H1 (cell line): ENCODE data around the gene FANCM. TPM values are rescaled to one million over a fixed set of nuclear protein-coding genes. Genes with fewer than 3 reads are reported as not detected.

Experiments
- CTCF ChIA-PET: fragments of 300-600 bp; sonication (Branson Sonifier 250); formaldehyde crosslinking; loops from one replicate; lab custom pipeline; 2021; ENCODE audit not compliant: partially characterized antibody; lab: Charles Lee
- POLR2A ChIA-PET: fragments of 300-600 bp; sonication (Branson Sonifier 250); formaldehyde crosslinking; loops from one replicate; lab custom pipeline; 2021; ENCODE audit warnings: inconsistent platforms; ENCODE audit not compliant: partially characterized antibody; lab: Charles Lee
- DNase-seq, 2 experiments: peaks; one replicate each; pipeline versions ENCODE4 v3.0.0 to v3.0.0-alpha.2; 2010 to 2022; ENCODE audit warnings: low spot score in 2 of 2, low read depth in 1 of 2, mixed read lengths in 1 of 2
- FAIRE-seq: peaks from 2 replicates; lab custom pipeline; 2011; peaks lifted over from hg19 to GRCh38; lab: Jason Lieb, UNC
- H2AFZ ChIP-seq: 2 replicates; pipeline ENCODE4 v1.8.1; 2012; ENCODE audit warnings: low read length, inconsistent platforms
- H2AK5ac ChIP-seq: 2 replicates; pipeline ENCODE4 v1.6.1; 2013; ENCODE audit warnings: low read depth, low read length
- H2BK120ac ChIP-seq: replicated peaks from 2 replicates; pipeline ENCODE3; 2013; ENCODE audit warnings: low read depth, low read length, inconsistent platforms
- H2BK12ac ChIP-seq: 2 replicates; pipeline ENCODE4 v1.6.1; 2013; ENCODE audit warnings: low read depth, low read length
- H2BK15ac ChIP-seq: 2 replicates; pipeline ENCODE4 v1.6.1; 2013; ENCODE audit warnings: low read length
- H2BK20ac ChIP-seq: 2 replicates; pipeline ENCODE4 v1.6.1; 2013; ENCODE audit warnings: low read length
- H2BK5ac ChIP-seq: 2 replicates; pipeline ENCODE4 v1.6.1; 2013; ENCODE audit warnings: low read depth, low read length
- H3K14ac ChIP-seq: 2 replicates; pipeline ENCODE4 v1.6.1; 2013; ENCODE audit warnings: inconsistent platforms; ENCODE audit not compliant: insufficient read length
- H3K18ac ChIP-seq: 2 replicates; pipeline ENCODE4 v1.6.1; 2013; ENCODE audit warnings: low read length; ENCODE audit errors: extremely low read depth
- H3K23ac ChIP-seq: 2 replicates; pipeline ENCODE4 v1.6.1; 2013; ENCODE audit warnings: inconsistent platforms; ENCODE audit not compliant: insufficient read length
- H3K23me2 ChIP-seq: 2 replicates; pipeline ENCODE4 v1.6.1; 2013; ENCODE audit warnings: low read depth, low read length
- H3K27ac ChIP-seq: 2 replicates; pipeline ENCODE4 v1.6.1; 2011; ENCODE audit warnings: low read depth, low read length, inconsistent platforms
- H3K27me3 ChIP-seq, 4 experiments: replicated peaks in 1 of 4; 1 replicate in 1 of 4; 2 replicates in 3 of 4; pipeline versions ENCODE4 v1.6.1 to v1.8.1; 2011 to 2013; ENCODE audit warnings: low read length in 3 of 4, mild to moderate bottlenecking in 3 of 4, inconsistent platforms in 2 of 4, mixed read lengths in 2 of 4, moderate library complexity in 1 of 4; ENCODE audit not compliant: control insufficient read depth in 3 of 4, insufficient read depth in 3 of 4; ENCODE audit errors: extremely low read depth in 1 of 4
- H3K36me3 ChIP-seq, 4 experiments: 2 replicates each; pipeline versions ENCODE4 v1.6.1 to v1.8.1; 2011 to 2013; ENCODE audit warnings: mild to moderate bottlenecking in 4 of 4, low read length in 3 of 4, moderate library complexity in 2 of 4, control low read depth in 1 of 4, inconsistent platforms in 1 of 4; ENCODE audit not compliant: insufficient read depth in 4 of 4, control insufficient read depth in 2 of 4
- H3K4ac ChIP-seq: replicated peaks from 2 replicates; pipeline ENCODE3; 2013; ENCODE audit warnings: low read length, low read depth, mixed read lengths, inconsistent platforms; ENCODE audit not compliant: insufficient read length
- H3K4me1 ChIP-seq, 4 experiments: replicated peaks in 1 of 4; 1 replicate in 1 of 4; 2 replicates in 3 of 4; pipeline versions ENCODE4 v1.6.1 to v1.8.1; 2011 to 2013; ENCODE audit warnings: low read length in 3 of 4, inconsistent platforms in 2 of 4, mixed read lengths in 1 of 4; ENCODE audit not compliant: insufficient read depth in 4 of 4, control insufficient read depth in 3 of 4
- H3K4me2 ChIP-seq, 2 experiments: 2 replicates each; pipeline versions ENCODE4 v1.6.1 to v1.8.1; 2011 to 2013; ENCODE audit warnings: low read depth in 2 of 2, low read length in 2 of 2, control low read depth in 1 of 2, inconsistent platforms in 1 of 2, mild to moderate bottlenecking in 1 of 2; ENCODE audit not compliant: insufficient read depth in 1 of 2
- H3K4me3 ChIP-seq, 4 experiments: fragments of 200-600, 300-600 bp in 1 of 4; sonication (generic), shearing (Covaris generic), sonication (Bioruptor Twin) in 1 of 4; 2 replicates each; pipeline versions ENCODE4 v1.5.1 to v1.8.1; 2011 to 2016; ENCODE audit warnings: low read length in 4 of 4, low read depth in 3 of 4, control low read depth in 2 of 4, inconsistent platforms in 2 of 4, mild to moderate bottlenecking in 2 of 4, mixed read lengths in 1 of 4, moderate library complexity in 1 of 4; ENCODE audit not compliant: insufficient read depth in 2 of 4; ENCODE audit errors: extremely low read depth in 1 of 4
- H3K56ac ChIP-seq: replicated peaks from 2 replicates; pipeline ENCODE3; 2013; ENCODE audit warnings: low read depth, mild to moderate bottlenecking, mixed read lengths, low read length, inconsistent platforms; ENCODE audit not compliant: insufficient read length
- H3K79me1 ChIP-seq: 2 replicates; pipeline ENCODE4 v1.6.1; 2013; ENCODE audit warnings: low read depth, low read length, control low read depth
- H3K79me2 ChIP-seq, 2 experiments: 2 replicates each; pipeline versions ENCODE4 v1.6.1 to v1.8.1; 2012 to 2013; ENCODE audit warnings: low read length in 2 of 2, mild to moderate bottlenecking in 2 of 2, inconsistent platforms in 1 of 2; ENCODE audit not compliant: insufficient read depth in 2 of 2, control insufficient read depth in 1 of 2
- H3K9ac ChIP-seq, 4 experiments: replicated peaks in 1 of 4; 1 replicate in 1 of 4; 2 replicates in 3 of 4; pipeline versions ENCODE4 v1.6.1 to v1.8.1; 2011 to 2013; ENCODE audit warnings: low read depth in 3 of 4, low read length in 3 of 4, control low read depth in 2 of 4, mild to moderate bottlenecking in 2 of 4, moderate library complexity in 2 of 4, inconsistent platforms in 1 of 4; ENCODE audit errors: extremely low read depth in 1 of 4
- H3K9me3 ChIP-seq, 2 experiments: 2 replicates each; pipeline versions ENCODE4 v1.6.1 to v1.8.1; 2012 to 2013; ENCODE audit warnings: mild to moderate bottlenecking in 2 of 2, moderate library complexity in 2 of 2, control low read depth in 1 of 2, inconsistent platforms in 1 of 2, low read depth in 1 of 2, low read length in 1 of 2, mixed read lengths in 1 of 2; ENCODE audit not compliant: insufficient read depth in 2 of 2
- H4K20me1 ChIP-seq, 2 experiments: replicated peaks in 1 of 2; 2 replicates each; pipeline versions ENCODE3 to v1.8.1; 2011 to 2013; ENCODE audit warnings: inconsistent platforms in 2 of 2, low read length in 2 of 2, mild to moderate bottlenecking in 1 of 2; ENCODE audit not compliant: insufficient read depth in 2 of 2, control insufficient read depth in 1 of 2
- H4K5ac ChIP-seq: 2 replicates; pipeline ENCODE4 v1.6.1; 2013; ENCODE audit warnings: low read length, low read depth, mixed read lengths, inconsistent platforms; ENCODE audit not compliant: insufficient read length
- H4K8ac ChIP-seq: 2 replicates; pipeline ENCODE4 v1.8.0; 2013; ENCODE audit warnings: mild to moderate bottlenecking, moderate library complexity, low read length, inconsistent platforms; ENCODE audit not compliant: insufficient read depth; ENCODE audit errors: extremely low read depth
- H4K91ac ChIP-seq: replicated peaks from 2 replicates; pipeline ENCODE3; 2013; ENCODE audit warnings: low read length, mixed read lengths, inconsistent platforms; ENCODE audit not compliant: insufficient read length
- ASH2L ChIP-seq: fragments of 200-600, 300-600 bp; sonication (generic); IDR thresholded peaks from one replicate; pipeline ENCODE4 v1.7.1; 2017; ENCODE audit warnings: low read length
- CEBPB ChIP-seq: IDR thresholded peaks from 2 replicates; pipeline ENCODE4 v1.6.1; 2012; ENCODE audit warnings: low read depth, low read length
- CTBP2 ChIP-seq: IDR thresholded peaks from 2 replicates; pipeline ENCODE4 v1.7.0; 2011; ENCODE audit warnings: borderline replicate concordance, mild to moderate bottlenecking, moderate library complexity, mixed read lengths, low read length; ENCODE audit not compliant: insufficient read depth, insufficient read length
- EGR1 ChIP-seq: IDR thresholded peaks from 2 replicates; pipeline ENCODE4 v1.6.1; 2011; ENCODE audit warnings: low read depth, low read length, borderline replicate concordance
- EZH2 ChIP-seq: fragments of 200-600 bp; sonication (generic); IDR thresholded peaks from 2 replicates; pipeline ENCODE4 v1.7.1; 2012; ENCODE audit warnings: low read depth, mild to moderate bottlenecking, moderate library complexity, low read length, inconsistent platforms; ENCODE audit not compliant: severe bottlenecking
- FOSL1 ChIP-seq: IDR thresholded peaks from 2 replicates; pipeline ENCODE4 v1.6.1; 2011; ENCODE audit warnings: mild to moderate bottlenecking, low read depth, low read length, moderate library complexity; ENCODE audit not compliant: insufficient read depth
- HDAC6 ChIP-seq: IDR thresholded peaks from one replicate; pipeline ENCODE4 v1.7.1; 2012; ENCODE audit warnings: low read depth, mild to moderate bottlenecking, inconsistent platforms, low read length, moderate library complexity
- KDM1A ChIP-seq: fragments of 200-600, 300-600 bp; sonication (generic); IDR thresholded peaks from 2 replicates; pipeline ENCODE4 v1.7.1; 2016; ENCODE audit warnings: mild to moderate bottlenecking, low read length, borderline replicate concordance
- MAFK ChIP-seq: IDR thresholded peaks from 2 replicates; pipeline ENCODE4 v1.6.1; 2012; ENCODE audit warnings: low read depth, mild to moderate bottlenecking, improper control_type of control experiment, low read length
- RNF2 ChIP-seq: fragments of 200-900, 300-1000 bp; sonication (generic); IDR thresholded peaks from 2 replicates; pipeline ENCODE4 v1.7.1; 2016; ENCODE audit warnings: borderline replicate concordance, low read depth, mild to moderate bottlenecking, antibody characterized with exemption, low read length; ENCODE audit not compliant: poor library complexity, severe bottlenecking; ENCODE audit errors: missing control alignments
- RXRA ChIP-seq: IDR thresholded peaks from 2 replicates; pipeline ENCODE4 v1.6.1; 2011; ENCODE audit warnings: low read depth, mild to moderate bottlenecking, low read length, moderate library complexity; ENCODE audit not compliant: insufficient read depth
- TAF1 ChIP-seq: IDR thresholded peaks from 2 replicates; pipeline ENCODE4 v1.6.1; 2011; ENCODE audit warnings: mild to moderate bottlenecking, low read depth, low read length
- WGBS, 2 experiments: shearing (Covaris generic) in 1 of 2; methylation state at CpG; one replicate each; pipeline versions ENCODE4 v1.1.6 to v1.1.7; 2013 to 2015; ENCODE audit warnings: low lambda C conversion rate in 2 of 2, mixed read lengths in 2 of 2, inconsistent platforms in 1 of 2, low coverage in 1 of 2, missing lambda C conversion rate in 1 of 2; ENCODE audit not compliant: insufficient replicate concordance in 2 of 2, insufficient coverage in 1 of 2, insufficient read length in 1 of 2; ENCODE audit errors: extremely low coverage in 1 of 2, missing lambda C conversion rate in 1 of 2; 5-methylcytosine and 5-hydroxymethylcytosine counted together
- polyA plus RNA-seq, 7 experiments: library from polyadenylated mRNA; depleted of rRNA in 3 of 7; stranded (reverse) in 5 of 7; unstranded in 2 of 7; fragments of >200 nt in 5 of 7; fragments of 200-250 nt in 2 of 7; gene quantifications; 1 replicate in 5 of 7; 2 replicates in 1 of 7; 4 replicates in 1 of 7; pipeline versions ENCODE4 v1.2.1 to v1.2.3, GENCODE V29; 2011 to 2013; ENCODE audit warnings: missing spikeins in 2 of 7, mixed read lengths in 2 of 7
- total RNA-seq: library from RNA; stranded (reverse); fragmentation: NEBNext Ultra II Directional; extraction: Animal tissue kit (Norgen Biotek cat#: 25700); gene quantifications from 2 replicates; pipeline ENCODE4 v1.2.1, GENCODE V29; 2021

FANCM gene
- total and polyA plus RNA-seq, 2 of the 8 experiments (the other 6 are each of a cell fraction or from before 2014, with no cell fraction given): 3.2 to 10.5 TPM

DNA sequence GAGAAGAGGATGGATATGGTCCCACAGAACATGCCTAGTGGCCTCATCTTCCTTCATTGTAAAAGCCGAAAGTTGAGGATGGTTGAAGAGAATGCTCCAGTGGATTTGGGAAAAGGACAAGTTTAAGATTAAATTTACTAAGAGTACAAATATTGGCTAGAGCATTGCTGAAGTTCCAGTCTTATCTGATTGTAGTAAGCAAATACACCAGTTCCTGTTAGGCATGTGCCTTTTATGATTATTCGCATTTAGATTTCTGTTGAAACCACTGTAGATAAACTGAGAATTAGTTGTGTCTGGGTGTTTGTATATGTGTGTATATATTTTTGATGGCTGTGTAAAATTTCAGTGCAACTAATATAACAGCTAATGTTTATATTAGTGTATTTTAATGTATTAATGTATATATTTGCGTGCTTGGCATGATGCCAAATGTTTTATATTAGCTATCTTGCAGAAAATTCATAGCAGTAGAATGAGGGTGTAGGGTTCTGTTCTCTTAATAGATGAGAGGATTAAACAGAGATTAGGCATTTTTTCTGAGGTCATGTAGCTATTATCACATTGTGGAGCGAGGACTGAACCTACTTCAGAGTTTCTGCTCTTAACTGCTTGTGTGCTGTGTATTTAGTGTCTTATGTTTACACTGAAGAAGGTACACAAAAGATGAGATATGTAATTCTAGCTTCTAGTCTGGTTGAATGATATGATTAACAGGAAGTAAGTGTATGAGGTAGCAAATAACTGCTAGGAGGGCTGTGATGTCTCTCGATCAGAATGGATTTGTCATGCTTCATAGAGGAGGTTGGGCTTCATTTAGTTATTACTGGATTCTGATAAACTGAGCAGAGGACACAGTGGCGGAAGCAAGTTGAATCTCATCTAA is 22.6 kb upstream of the FANCM start:
- no peak overlapping the region for H4K8ac ChIP-seq
- ChIA-PET POLR2A (interaction anchor here (1.4 to 1.6 kb wide), 2 partner anchors 10 to 21 kb away, joined by 3 to 6 read pairs; partner anchors contain the start of gene FKBP3), CTCF (interaction anchor here (0.8 kb wide), 1 partner anchor 14 kb away, joined by 4 read pairs; no protein-coding TSS in a partner anchor)
- H4K91ac ChIP-seq: no peak overlapping the region
- no peaks in the 10 kb centered on the region for H3K9me3 ChIP-seq
- H2BK120ac ChIP-seq: no peak overlapping the region
- no peak overlapping the region for H2AK5ac ChIP-seq
- no peak overlapping the region for H3K4me3 ChIP-seq
- H3K79me2 ChIP-seq: no peaks in the 10 kb centered on the region
- no peak overlapping the region for H3K14ac ChIP-seq
- H3K18ac ChIP-seq: no peak overlapping the region
- peaks cover 3 to 6% of the 10 kb centered on the region in 2 experiments for H4K20me1 ChIP-seq
- H2BK20ac ChIP-seq: no peak overlapping the region
- H3K23me2 ChIP-seq: no peaks in the 10 kb centered on the region; the same call in 1 of the 2 replicates
- no peak overlapping the region for H3K4ac ChIP-seq
- H2BK5ac ChIP-seq: no peak overlapping the region
- H4K5ac ChIP-seq: no peak overlapping the region
- WGBS, 2 experiments: 92% methylated on average over 6 of the region's 6 CpGs; no CpG with 5 or more reads in 1 of the 2 experiments
- H3K79me1 ChIP-seq: no peaks in the 10 kb centered on the region
- DNase-seq: no peak
- H3K36me3 ChIP-seq: peaks cover 3 to 85% (median 43%) of the 10 kb centered on the region in 4 experiments
- no peak overlapping the region for H3K9ac ChIP-seq
- H2BK12ac ChIP-seq: no peak overlapping the region
- FAIRE-seq: no peak
- no peak overlapping the region for H3K23ac ChIP-seq
- H3K4me1 ChIP-seq: no peaks in the 10 kb centered on the region
- H3K4me2 ChIP-seq: no peak overlapping the region
- H3K56ac ChIP-seq: no peak overlapping the region
- no peak overlapping the region for H2BK15ac ChIP-seq
- no peaks in the 10 kb centered on the region for H3K27me3 ChIP-seq
- no peak overlapping the region for H2AFZ ChIP-seq
- H3K27ac ChIP-seq: no peak overlapping the region
- TF ChIP-seq RXRA: no peak
- TF ChIP-seq EZH2: no peak
- no peak for TF ChIP-seq KDM1A
- no peak for TF ChIP-seq EGR1
- no peak for TF ChIP-seq RNF2
- TF ChIP-seq FOSL1: no peak
- TF ChIP-seq HDAC6: no peak
- no peak for TF ChIP-seq CEBPB
- TF ChIP-seq ASH2L: no peak
- no peak for TF ChIP-seq MAFK
- no peak for TF ChIP-seq TAF1
- TF ChIP-seq CTBP2: no peak
